IMR-90 (cell line): Measurements from ENCODE around the gene CCDC141. TPM values are rescaled to one million over a fixed set of nuclear protein-coding genes. Genes with fewer than 3 reads are reported as not detected.
"Not testable (repeated sequence)": the region's sequence is repeated elsewhere in the genome, so short reads cannot be mapped to it uniquely, and the experiment has no call there.

Experiments
- ATAC-seq: fragments of 200-7000 bp; cut with Tn5 transposase; 2 replicates; pipeline ENCODE4 v1.9.1; 2020; ENCODE audit warnings: low read depth, mild to moderate bottlenecking, moderate library complexity
- BruUV-seq: library from RNA; stranded (reverse); fragments of 400-500 nt; replicated peaks from 2 replicates; lab custom pipeline; 2021; lab: Mats Ljungman, UMichigan
- CTCF ChIA-PET: fragments of 300-600 bp; formaldehyde crosslinking; extraction: SDS; loops from one replicate; lab custom pipeline; 2021; ENCODE audit warnings: antibody characterized with exemption; lab: Yijun Ruan, JAX
- POLR2A ChIA-PET: fragments of 300-600 bp; sonication (Branson Sonifier 250); formaldehyde crosslinking; loops from one replicate; lab custom pipeline; 2022; ENCODE audit warnings: antibody characterized with exemption; ENCODE audit not compliant: unreplicated experiment; lab: Charles Lee
- DNase-seq: peaks from one replicate; pipeline ENCODE4 v3.0.0; 2013
- H2AFZ ChIP-seq: replicated peaks from 2 replicates; pipeline ENCODE3; 2013; ENCODE audit warnings: low read length, mild to moderate bottlenecking; ENCODE audit not compliant: poor library complexity
- H2AK5ac ChIP-seq: 2 replicates; pipeline ENCODE4 v1.6.1; 2013; ENCODE audit warnings: low read depth, low read length, inconsistent platforms
- H2AK9ac ChIP-seq: replicated peaks from 2 replicates; pipeline ENCODE3; 2013; ENCODE audit warnings: mild to moderate bottlenecking, low read depth, low read length, moderate library complexity; ENCODE audit not compliant: poor library complexity
- H2BK120ac ChIP-seq: 2 replicates; pipeline ENCODE4 v1.6.1; 2013; ENCODE audit warnings: low read depth, low read length, inconsistent platforms
- H2BK15ac ChIP-seq: 3 replicates; pipeline ENCODE4 v1.6.1; 2013; ENCODE audit warnings: low read depth, low read length, inconsistent platforms
- H2BK20ac ChIP-seq: 2 replicates; pipeline ENCODE4 v1.6.1; 2013; ENCODE audit warnings: low read depth, mild to moderate bottlenecking, inconsistent platforms, low read length, moderate library complexity
- H2BK5ac ChIP-seq: 2 replicates; pipeline ENCODE4 v1.6.1; 2013; ENCODE audit warnings: mild to moderate bottlenecking, low read depth, low read length, inconsistent platforms; ENCODE audit not compliant: poor library complexity, severe bottlenecking
- H3K14ac ChIP-seq: replicated peaks from 2 replicates; pipeline ENCODE4 v1.6.1; 2013; ENCODE audit warnings: low read depth, low read length, inconsistent platforms
- H3K18ac ChIP-seq: 2 replicates; pipeline ENCODE4 v1.6.1; 2013; ENCODE audit warnings: low read depth, low read length, control low read depth
- H3K23ac ChIP-seq: 2 replicates; pipeline ENCODE4 v1.6.1; 2013; ENCODE audit warnings: low read depth, low read length, inconsistent platforms
- H3K27ac ChIP-seq: 2 replicates; pipeline ENCODE4 v1.5.1; 2013; ENCODE audit warnings: mild to moderate bottlenecking, control low read depth, low read length; ENCODE audit not compliant: insufficient read depth
- H3K27me3 ChIP-seq: 2 replicates; pipeline ENCODE4 v1.6.1; 2013; ENCODE audit warnings: low read length; ENCODE audit not compliant: control insufficient read depth, insufficient read depth
- H3K36me3 ChIP-seq: 2 replicates; pipeline ENCODE4 v1.6.1; 2013; ENCODE audit warnings: low read length, mixed read lengths; ENCODE audit not compliant: control insufficient read depth, insufficient read depth
- H3K4ac ChIP-seq: 2 replicates; pipeline ENCODE4 v1.6.1; 2013; ENCODE audit warnings: low read depth, low read length, inconsistent platforms
- H3K4me1 ChIP-seq: 2 replicates; pipeline ENCODE4 v1.6.1; 2013; ENCODE audit warnings: low read length, mixed read lengths; ENCODE audit not compliant: control insufficient read depth, insufficient read depth
- H3K4me2 ChIP-seq: 2 replicates; pipeline ENCODE4 v1.6.1; 2013; ENCODE audit warnings: low read depth, mild to moderate bottlenecking, control low read depth, low read length, moderate library complexity
- H3K4me3 ChIP-seq: 2 replicates; pipeline ENCODE4 v1.5.1; 2013; ENCODE audit warnings: low read depth, mild to moderate bottlenecking, control low read depth, low read length, moderate library complexity; ENCODE audit not compliant: insufficient read depth
- H3K56ac ChIP-seq: 2 replicates; pipeline ENCODE4 v1.6.1; 2013; ENCODE audit warnings: low read length, inconsistent platforms; ENCODE audit not compliant: insufficient read depth; ENCODE audit errors: extremely low read depth
- H3K79me1 ChIP-seq, 2 experiments: 2 replicates each; pipeline ENCODE4 v1.6.1; 2013; ENCODE audit warnings: low read length in 2 of 2, inconsistent platforms in 1 of 2, low read depth in 1 of 2
- H3K9ac ChIP-seq: 2 replicates; pipeline ENCODE4 v1.6.1; 2013; ENCODE audit warnings: low read depth, low read length, control low read depth
- H3K9me1 ChIP-seq: 2 replicates; pipeline ENCODE4 v1.6.1; 2013; ENCODE audit warnings: low read length, inconsistent platforms; ENCODE audit not compliant: insufficient read depth
- H3K9me3 ChIP-seq: 2 replicates; pipeline ENCODE4 v1.6.1; 2013; ENCODE audit warnings: low read length; ENCODE audit not compliant: control insufficient read depth, insufficient read depth
- H4K20me1 ChIP-seq: 2 replicates; pipeline ENCODE4 v1.6.1; 2013; ENCODE audit warnings: low read length, inconsistent platforms; ENCODE audit not compliant: insufficient read depth
- H4K5ac ChIP-seq: 2 replicates; pipeline ENCODE4 v1.6.1; 2013; ENCODE audit warnings: mild to moderate bottlenecking, low read depth, low read length, control low read depth
- H4K8ac ChIP-seq, 2 experiments: 2 replicates each; pipeline ENCODE4 v1.6.1; 2013; ENCODE audit warnings: low read depth in 2 of 2, low read length in 2 of 2, control low read depth in 1 of 2, inconsistent platforms in 1 of 2
- H4K91ac ChIP-seq: 2 replicates; pipeline ENCODE4 v1.6.1; 2013; ENCODE audit warnings: low read depth, low read length, inconsistent platforms; ENCODE audit not compliant: insufficient read depth
- WGBS, 2 experiments: methylation state at CpG; one replicate each; pipeline versions ENCODE4 v1.1.5 to v1.1.7; 2013; ENCODE audit warnings: missing lambda C conversion rate in 2 of 2; ENCODE audit not compliant: insufficient read length in 1 of 2; ENCODE audit errors: extremely low coverage in 2 of 2; 5-methylcytosine and 5-hydroxymethylcytosine counted together
- dilution Hi-C: fragments of 300-500 bp; cut with HindIII; formaldehyde crosslinking; loops from one replicate; pipeline ENCODE4 v1.14.3; 2018; ENCODE audit warnings: low sequenced_read_pairs; ENCODE audit not compliant: unreplicated experiment
- in situ Hi-C: fragments of 300-500 bp; cut with MboI; formaldehyde crosslinking; loops from 3 replicates; pipeline ENCODE4 v1.14.3; 2019; ENCODE audit warnings: low sequenced_read_pairs, inconsistent platforms, mixed read lengths
- intact Hi-C: fragments of 100-400 bp; cut with micrococcal nuclease; formaldehyde crosslinking; loops from 2 replicates; pipeline ENCODE4 v1.10.0; 2022
- polyA plus RNA-seq, 3 experiments: library from polyadenylated mRNA; depleted of rRNA; stranded (reverse); fragments of >200 nt; gene quantifications; 2 replicates each; pipeline ENCODE4 v1.2.3, GENCODE V29; 2012; ENCODE audit warnings: low replicate concordance in 1 of 3
- total RNA-seq: library from RNA; depleted of rRNA; stranded (reverse); fragments of >200 nt; gene quantifications from 2 replicates; pipeline ENCODE4 v1.2.3, GENCODE V29; 2012

CCDC141 gene
- total and polyA plus RNA-seq, 2 of the 4 experiments (the other 2 are of a cell fraction): not detected

DNA sequence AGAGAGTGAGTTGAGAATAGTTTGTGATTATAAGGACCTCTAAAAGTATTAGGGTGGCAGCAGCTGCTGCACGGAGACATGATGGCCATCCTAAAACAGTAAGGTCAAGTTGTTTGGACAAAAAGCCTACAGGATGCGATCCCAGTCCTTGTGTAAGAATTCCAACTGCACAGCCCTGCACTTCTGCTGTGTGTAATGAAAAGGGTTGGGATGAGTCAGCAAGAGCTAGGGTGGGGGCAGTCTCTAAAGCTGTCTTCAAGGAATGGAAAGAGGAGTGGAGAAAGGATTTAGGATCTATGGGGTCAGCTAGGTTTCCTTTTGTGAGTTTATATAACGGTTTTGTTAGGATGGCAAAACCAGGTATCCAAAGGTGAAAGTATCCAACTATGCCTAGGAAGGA, 3.6 kb upstream of the CCDC141 start:
- H4K20me1 ChIP-seq: not testable (repeated sequence)

More for the DNA sequence above, 3.6 kb upstream of the CCDC141 start:
- H3K23ac ChIP-seq, H3K4me2 ChIP-seq, H3K27ac ChIP-seq, H2BK5ac ChIP-seq, H3K4me3 ChIP-seq, DNase-seq, H4K8ac ChIP-seq, dilution Hi-C loops, intact Hi-C loops, H3K4me1 ChIP-seq, H3K18ac ChIP-seq, H3K9ac ChIP-seq, H2AK9ac ChIP-seq, H4K91ac ChIP-seq, H2BK20ac ChIP-seq, H2AK5ac ChIP-seq, H3K9me1 ChIP-seq, H3K14ac ChIP-seq, H2AFZ ChIP-seq, BruUV-seq, CTCF ChIA-PET, H3K27me3 ChIP-seq, H3K4ac ChIP-seq, H3K36me3 ChIP-seq, H3K79me1 ChIP-seq, H3K9me3 ChIP-seq, H2BK15ac ChIP-seq, H3K56ac ChIP-seq, H2BK120ac ChIP-seq, ATAC-seq, POLR2A ChIA-PET, in situ Hi-C loops, H4K5ac ChIP-seq: not testable (repeated sequence)
- no CpG with 5 or more reads among the region's 3 CpGs for WGBS, 2 experiments
